K562 (cell line): ENCODE results near the gene CTIF. TPM values are rescaled to one million over a fixed set of nuclear protein-coding genes. Genes with fewer than 3 reads are reported as not detected.

Source experiments
- ATAC-seq: fragments of 200-7000 bp; cut with Tn5 transposase; 3 replicates; pipeline ENCODE4 v1.9.1; 2020; ENCODE audit warnings: moderate library complexity
- BruUV-seq: library from RNA; stranded (reverse); fragments of 400-500 nt; replicated peaks from 2 replicates; lab custom pipeline; 2021; lab: Mats Ljungman, UMichigan
- CTCF ChIA-PET: fragments of 300-600 bp; formaldehyde crosslinking; extraction: SDS; loops from one replicate; lab custom pipeline; 2021; ENCODE audit warnings: low intra/inter-chr PET ratio; lab: Yijun Ruan, JAX
- POLR2A ChIA-PET: fragments of 300-600, 350-650 bp; sonication (Branson Sonifier 250); formaldehyde crosslinking; extraction: SDS; loops from one replicate; lab custom pipeline; 2021; ENCODE audit warnings: antibody characterized with exemption, inconsistent platforms; lab: Yijun Ruan, JAX
- DNase-seq, 4 experiments: peaks; one replicate each; pipeline versions ENCODE4 v3.0.0 to v3.0.0-alpha.2; 2011 to 2018; ENCODE audit warnings: low spot score in 3 of 4, mixed read lengths in 3 of 4; ENCODE audit errors: extremely low read depth in 1 of 4
- FAIRE-seq: peaks from 2 replicates; lab custom pipeline; 2011; peaks lifted over from hg19 to GRCh38; lab: Jason Lieb, UNC
- H2AFZ ChIP-seq: 2 replicates; pipeline ENCODE4 v1.6.0; 2011; ENCODE audit warnings: low read depth, low read length, control low read depth, inconsistent platforms
- H3K27ac ChIP-seq: fragments of 200-600 bp; 3 replicates; pipeline ENCODE4 v1.8.0; 2011; ENCODE audit warnings: low read depth, mild to moderate bottlenecking, control low read depth, inconsistent platforms, low read length, moderate library complexity, mixed read lengths; ENCODE audit errors: extremely low read depth
- H3K27me3 ChIP-seq, 2 experiments: fragments of 300-600 bp in 1 of 2; 2 replicates in 1 of 2; 3 replicates in 1 of 2; pipeline versions ENCODE4 v1.6.0 to v1.8.0; 2011; ENCODE audit warnings: inconsistent platforms in 2 of 2, low read length in 2 of 2, mild to moderate bottlenecking in 1 of 2, mixed read lengths in 1 of 2, moderate library complexity in 1 of 2; ENCODE audit not compliant: control insufficient read depth in 2 of 2, insufficient read depth in 2 of 2
- H3K36me3 ChIP-seq: fragments of 300-600 bp; 3 replicates; pipeline ENCODE4 v1.8.0; 2011; ENCODE audit warnings: mild to moderate bottlenecking, low read length, inconsistent platforms; ENCODE audit not compliant: control insufficient read depth, insufficient read depth
- H3K4me1 ChIP-seq, 2 experiments: fragments of 200-600 bp in 1 of 2; replicated peaks in 1 of 2; 2 replicates in 1 of 2; 3 replicates in 1 of 2; pipeline versions ENCODE4 v1.5.1 to v1.8.0; 2011; ENCODE audit warnings: inconsistent platforms in 2 of 2, low read length in 2 of 2, mild to moderate bottlenecking in 1 of 2, mixed read lengths in 1 of 2, moderate library complexity in 1 of 2; ENCODE audit not compliant: control insufficient read depth in 2 of 2, insufficient read depth in 2 of 2
- H3K4me2 ChIP-seq: 2 replicates; pipeline ENCODE4 v1.6.1; 2011; ENCODE audit warnings: low read length, control low read depth, inconsistent platforms, mixed read lengths; ENCODE audit not compliant: insufficient read depth
- H3K4me3 ChIP-seq: fragments of 200-600 bp; sonication (generic), shearing (Covaris generic); 2 replicates; pipeline ENCODE4 v1.5.1; 2016; ENCODE audit warnings: control low read depth, inconsistent platforms
- H3K79me2 ChIP-seq: fragments of 200-600 bp; 3 replicates; pipeline ENCODE4 v1.8.0; 2011; ENCODE audit warnings: low read length, inconsistent platforms; ENCODE audit not compliant: control insufficient read depth, insufficient read depth
- H3K9ac ChIP-seq, 2 experiments: 2 replicates each; pipeline versions ENCODE4 v1.6.0 to v1.6.1; 2011; ENCODE audit warnings: low read depth in 2 of 2, low read length in 2 of 2, control low read depth in 1 of 2, inconsistent platforms in 1 of 2, mild to moderate bottlenecking in 1 of 2, mixed read lengths in 1 of 2; ENCODE audit not compliant: insufficient read depth in 1 of 2
- H3K9me1 ChIP-seq: one replicate; pipeline ENCODE4 v1.6.0; 2011; ENCODE audit warnings: inconsistent platforms, mild to moderate bottlenecking, low read length, moderate library complexity; ENCODE audit not compliant: control insufficient read depth, insufficient read depth
- H3K9me3 ChIP-seq: replicated peaks from 2 replicates; pipeline ENCODE4 v1.5.1; 2011; ENCODE audit warnings: low read depth, low read length, inconsistent platforms; ENCODE audit not compliant: control insufficient read depth, insufficient read depth
- H4K20me1 ChIP-seq: replicated peaks from 2 replicates; pipeline ENCODE4 v1.6.1; 2011; ENCODE audit warnings: low read length, inconsistent platforms, mixed read lengths; ENCODE audit not compliant: control insufficient read depth, insufficient read depth
- ATF2 ChIP-seq: sonication (generic); formaldehyde crosslinking; IDR thresholded peaks from 2 replicates; pipeline ENCODE4 v1.8.1; 2022; ENCODE audit warnings: missing genetic modification reagents
- C11orf30 ChIP-seq: fragments of 450-650 bp; IDR thresholded peaks from 2 replicates; pipeline ENCODE4 v1.6.1; 2016; ENCODE audit warnings: low read depth, mild to moderate bottlenecking
- L3MBTL2 ChIP-seq: fragments of 450-650 bp; IDR thresholded peaks from 2 replicates; pipeline ENCODE4 v1.6.1; 2016; ENCODE audit warnings: mild to moderate bottlenecking, moderate library complexity
- PRMT5 ChIP-seq: sonication (generic); formaldehyde crosslinking; IDR thresholded peaks from 2 replicates; pipeline ENCODE4 v1.5.0; 2020; ENCODE audit warnings: missing genetic modification reagents
- RB1 ChIP-seq: fragments of 450-650 bp; IDR thresholded peaks from 2 replicates; pipeline ENCODE4 v1.6.1; 2017; ENCODE audit warnings: low read depth, mild to moderate bottlenecking
- RBM15 ChIP-seq: fragments of 200-400 bp; formaldehyde crosslinking; IDR thresholded peaks from 2 replicates; pipeline ENCODE4 v1.6.1; 2018; ENCODE audit warnings: mild to moderate bottlenecking, low read length, moderate library complexity; ENCODE audit not compliant: insufficient read depth
- ZNF232 ChIP-seq: sonication (generic); formaldehyde crosslinking; IDR thresholded peaks from 2 replicates; pipeline ENCODE4 v1.8.0; 2022; ENCODE audit warnings: mild to moderate bottlenecking, missing genetic modification reagents
- WGBS: fragments of 100-300 bp; shearing (Covaris generic); methylation state at CpG from one replicate; pipeline ENCODE4 v1.1.6; 2016; ENCODE audit warnings: low coverage, mixed read lengths; ENCODE audit not compliant: insufficient coverage; ENCODE audit errors: missing lambda C conversion rate; 5-methylcytosine and 5-hydroxymethylcytosine counted together
- in situ Hi-C: fragments of 300-500 bp; cut with MboI; formaldehyde crosslinking; loops from 4 replicates; pipeline ENCODE4 v1.15.0; 2018; ENCODE audit warnings: inconsistent platforms, mixed read lengths
- intact Hi-C: fragments of 100-400 bp; cut with micrococcal nuclease; formaldehyde crosslinking; loops from 2 replicates; pipeline ENCODE4 v1.14.2; 2022
- polyA plus RNA-seq, 8 experiments: library from polyadenylated mRNA; depleted of rRNA in 4 of 8; stranded (reverse) in 5 of 8; unstranded in 3 of 8; fragments of >200 nt; fragmentation: Nextera tagmentation in 2 of 8; fragmentation: Illumina TruSeq in 1 of 8; extraction: Ambion mirVana in 2 of 8; extraction: Trizol in 1 of 8; gene quantifications; 2 replicates each; pipeline versions ENCODE4 v1.2.1 to v1.2.3, GENCODE V29; 2011 to 2014; ENCODE audit warnings: inconsistent platforms in 1 of 8, missing spikeins in 1 of 8
- total RNA-seq, 7 experiments: library from RNA; depleted of rRNA in 6 of 7; stranded (reverse); fragments of >200 nt in 6 of 7; fragmentation: Illumina TruSeq in 2 of 7; extraction: Trizol in 2 of 7; gene quantifications; 2 replicates each; pipeline versions ENCODE4 v1.2.1 to v1.2.3, GENCODE V29; 2011 to 2021; ENCODE audit warnings: low replicate concordance in 1 of 7
- TF ChIP-seq, protein P1 (sequence below): fragments of 450-650 bp; IDR thresholded peaks from 2 replicates; pipeline ENCODE4 v1.6.1; 2016; ENCODE audit warnings: borderline replicate concordance
- TF ChIP-seq, protein P2 (sequence below): fragments of 250-450 bp; sonication (Bioruptor Pico); IDR thresholded peaks from 2 replicates; pipeline ENCODE4 v1.6.1; 2021; ENCODE audit warnings: mild to moderate bottlenecking

The CTIF gene
- total and polyA plus RNA-seq, 9 of the 15 experiments (the other 6 are each of a cell fraction or from before 2014, with no cell fraction given): 0.17 to 11.5 (median 2.2) TPM

DNA sequence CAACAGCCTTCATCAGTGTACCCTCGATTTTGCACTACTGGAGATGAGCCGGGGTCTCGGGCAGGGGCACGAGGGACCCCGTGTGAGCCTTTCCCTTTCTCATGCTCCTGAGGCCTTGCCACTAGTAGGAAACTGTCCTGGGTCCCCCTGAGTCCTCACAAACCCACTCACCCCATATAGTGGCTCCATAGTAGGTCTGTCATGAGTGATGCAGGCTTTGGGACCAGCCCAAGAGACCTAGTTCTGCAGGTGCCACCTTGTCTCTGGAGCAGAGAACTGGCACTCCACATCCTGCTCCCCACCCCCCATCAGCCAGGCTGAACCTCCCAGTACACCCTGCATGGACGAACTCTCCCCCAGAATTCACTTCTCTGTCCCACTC is 224.9 kb downstream of the CTIF start:
- TF ChIP-seq ZNF232 (CRISPR knock-in tag) (no peak), PRMT5 (CRISPR knock-in tag) (no peak), L3MBTL2 (no peak), C11orf30 (no peak), RBM15 (no peak), RB1 (no peak), ATF2 (CRISPR knock-in tag) (no peak)
- TF ChIP-seq, protein P1, sequence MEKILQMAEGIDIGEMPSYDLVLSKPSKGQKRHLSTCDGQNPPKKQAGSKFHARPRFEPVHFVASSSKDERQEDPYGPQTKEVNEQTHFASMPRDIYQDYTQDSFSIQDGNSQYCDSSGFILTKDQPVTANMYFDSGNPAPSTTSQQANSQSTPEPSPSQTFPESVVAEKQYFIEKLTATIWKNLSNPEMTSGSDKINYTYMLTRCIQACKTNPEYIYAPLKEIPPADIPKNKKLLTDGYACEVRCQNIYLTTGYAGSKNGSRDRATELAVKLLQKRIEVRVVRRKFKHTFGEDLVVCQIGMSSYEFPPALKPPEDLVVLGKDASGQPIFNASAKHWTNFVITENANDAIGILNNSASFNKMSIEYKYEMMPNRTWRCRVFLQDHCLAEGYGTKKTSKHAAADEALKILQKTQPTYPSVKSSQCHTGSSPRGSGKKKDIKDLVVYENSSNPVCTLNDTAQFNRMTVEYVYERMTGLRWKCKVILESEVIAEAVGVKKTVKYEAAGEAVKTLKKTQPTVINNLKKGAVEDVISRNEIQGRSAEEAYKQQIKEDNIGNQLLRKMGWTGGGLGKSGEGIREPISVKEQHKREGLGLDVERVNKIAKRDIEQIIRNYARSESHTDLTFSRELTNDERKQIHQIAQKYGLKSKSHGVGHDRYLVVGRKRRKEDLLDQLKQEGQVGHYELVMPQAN: no peak
- TF ChIP-seq, protein P2, sequence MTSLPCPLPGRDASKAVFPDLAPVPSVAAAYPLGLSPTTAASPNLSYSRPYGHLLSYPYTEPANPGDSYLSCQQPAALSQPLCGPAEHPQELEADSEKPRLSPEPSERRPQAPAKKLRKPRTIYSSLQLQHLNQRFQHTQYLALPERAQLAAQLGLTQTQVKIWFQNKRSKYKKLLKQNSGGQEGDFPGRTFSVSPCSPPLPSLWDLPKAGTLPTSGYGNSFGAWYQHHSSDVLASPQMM: no peak
- TF ChIP-seq, all 486 proteins: peak for 0
- FAIRE-seq (no peak), ATAC-seq (no peak), DNase-seq (no peak)
- intact Hi-C loops: no loop called here
- H3K4me3 ChIP-seq: no peak overlapping the region
- no peaks in the 10 kb centered on the region for H3K9me1 ChIP-seq
- H3K79me2 ChIP-seq: no peaks in the 10 kb centered on the region
- no peak overlapping the region for H3K27ac ChIP-seq
- H2AFZ ChIP-seq: no peak overlapping the region
- ChIA-PET CTCF (no interaction called here), POLR2A (no interaction called here)
- WGBS: 36% methylated on average over 5 of the region's 6 CpGs
- H3K9me3 ChIP-seq: no peaks in the 10 kb centered on the region
- in situ Hi-C loops: no loop called here
- no peaks in the 10 kb centered on the region for H4K20me1 ChIP-seq
- no peaks in the 10 kb centered on the region for H3K27me3 ChIP-seq
- no peaks in the 10 kb centered on the region for H3K36me3 ChIP-seq
- no peak overlapping the region for H3K4me2 ChIP-seq
- H3K4me1 ChIP-seq: no peaks in the 10 kb centered on the region; a peak in 1 of 5 replicates
- H3K9ac ChIP-seq: no peak overlapping the region
- no TSS peak for BruUV-seq
